HepG2 (cell line): ENCODE results near the gene BPI. TPM values are rescaled to one million over a fixed set of nuclear protein-coding genes. Genes with fewer than 3 reads are reported as not detected.
A peak's percentile ranks its signal among the peaks of the same experiment; 100 is the strongest.

Source experiments
- GATAD1 ChIP-seq: IDR thresholded peaks from 2 replicates; pipeline ENCODE4 v1.6.1; 2016; ENCODE audit warnings: missing genetic modification reagents, missing compliant biosample characterization
- IRX3 ChIP-seq: sonication (generic); formaldehyde crosslinking; IDR thresholded peaks from 2 replicates; pipeline ENCODE4 v1.8.1; 2023; ENCODE audit warnings: mild to moderate bottlenecking, low read depth, missing genetic modification reagents, borderline replicate concordance
- KLF16 ChIP-seq, 2 experiments: sonication (generic) in 1 of 2; formaldehyde crosslinking in 1 of 2; IDR thresholded peaks; 2 replicates each; pipeline versions ENCODE4 v1.6.1 to v1.8.0; 2016 to 2023; ENCODE audit warnings: missing genetic modification reagents in 2 of 2, missing compliant biosample characterization in 1 of 2
- MAZ ChIP-seq, 2 experiments: sonication (generic) in 1 of 2; formaldehyde crosslinking in 1 of 2; IDR thresholded peaks; 2 replicates each; pipeline versions ENCODE4 v1.5.0 to v1.6.1; 2012 to 2020; ENCODE audit warnings: low read depth in 2 of 2, mild to moderate bottlenecking in 2 of 2, borderline replicate concordance in 1 of 2, improper control_type of control experiment in 1 of 2, low read length in 1 of 2, missing genetic modification reagents in 1 of 2, moderate library complexity in 1 of 2
- NCOA2 ChIP-seq: sonication (generic); formaldehyde crosslinking; IDR thresholded peaks from 2 replicates; pipeline ENCODE4 v1.8.0; 2022; ENCODE audit warnings: inconsistent platforms
- NFATC3 ChIP-seq: sonication (generic); formaldehyde crosslinking; IDR thresholded peaks from 2 replicates; pipeline ENCODE4 v1.5.1; 2020; ENCODE audit warnings: mild to moderate bottlenecking, missing genetic modification reagents
- NFKBIZ ChIP-seq: IDR thresholded peaks from 2 replicates; pipeline ENCODE4 v1.6.1; 2018; ENCODE audit warnings: missing genetic modification reagents, missing compliant biosample characterization
- RERE ChIP-seq: IDR thresholded peaks from 2 replicates; pipeline ENCODE4 v1.6.1; 2016; ENCODE audit warnings: low read depth, missing genetic modification reagents, missing compliant biosample characterization
- SALL1 ChIP-seq: sonication (generic); formaldehyde crosslinking; IDR thresholded peaks from 2 replicates; pipeline ENCODE4 v1.8.0; 2022; ENCODE audit warnings: mild to moderate bottlenecking, missing genetic modification reagents
- SNAPC5 ChIP-seq: sonication (generic); formaldehyde crosslinking; IDR thresholded peaks from 2 replicates; pipeline ENCODE4 v1.8.1; 2023; ENCODE audit warnings: mild to moderate bottlenecking, missing genetic modification reagents, borderline replicate concordance
- ZBTB1 ChIP-seq: sonication (generic); formaldehyde crosslinking; IDR thresholded peaks from 2 replicates; pipeline ENCODE4 v1.4.0; 2020; ENCODE audit warnings: missing genetic modification reagents, borderline replicate concordance
- ZNF232 ChIP-seq: sonication (generic); formaldehyde crosslinking; IDR thresholded peaks from 2 replicates; pipeline ENCODE4 v1.4.0; 2020; ENCODE audit warnings: missing genetic modification reagents, borderline replicate concordance
- ZNF431 ChIP-seq: sonication (generic); formaldehyde crosslinking; IDR thresholded peaks from 2 replicates; pipeline ENCODE4 v1.9.0; 2022; ENCODE audit warnings: missing genetic modification reagents, low read depth, mild to moderate bottlenecking, borderline replicate concordance
- ZNF547 ChIP-seq: sonication (generic); formaldehyde crosslinking; IDR thresholded peaks from 2 replicates; pipeline ENCODE4 v1.5.1; 2020; ENCODE audit warnings: mild to moderate bottlenecking, missing genetic modification reagents
- ZNF572 ChIP-seq: sonication (generic); formaldehyde crosslinking; IDR thresholded peaks from 2 replicates; pipeline ENCODE4 v1.5.1; 2020; ENCODE audit warnings: mild to moderate bottlenecking, missing genetic modification reagents
- ZNF616 ChIP-seq: sonication (generic); formaldehyde crosslinking; IDR thresholded peaks from 2 replicates; pipeline ENCODE4 v1.5.0; 2020; ENCODE audit warnings: low read depth, mild to moderate bottlenecking, missing genetic modification reagents
- ZNF710 ChIP-seq: sonication (generic); formaldehyde crosslinking; IDR thresholded peaks from 2 replicates; pipeline ENCODE4 v1.5.0; 2020; ENCODE audit warnings: mild to moderate bottlenecking, missing genetic modification reagents, borderline replicate concordance
- ZNF770 ChIP-seq: sonication (generic); formaldehyde crosslinking; IDR thresholded peaks from 2 replicates; pipeline ENCODE4 v1.5.0; 2020; ENCODE audit warnings: mild to moderate bottlenecking, missing genetic modification reagents
- polyA plus RNA-seq, 8 experiments: library from polyadenylated mRNA; depleted of rRNA in 3 of 8; stranded (reverse) in 7 of 8; unstranded in 1 of 8; fragments of >200 nt; fragmentation: Illumina TruSeq in 4 of 8; extraction: Trizol in 4 of 8; gene quantifications; 2 replicates each; pipeline versions ENCODE4 v1.2.1 to v1.2.3, GENCODE V29; 2011 to 2016; ENCODE audit warnings: low read depth in 4 of 8, missing spikeins in 1 of 8, mixed read lengths in 1 of 8; ENCODE audit not compliant: insufficient read depth in 1 of 8
- total RNA-seq, 5 experiments: library from RNA; depleted of rRNA; stranded (reverse); fragments of >200 nt; fragmentation: Illumina TruSeq; extraction: Trizol; gene quantifications; 2 replicates each; pipeline ENCODE4 v1.2.3, GENCODE V29; 2016; ENCODE audit warnings: low read depth in 1 of 5

The BPI gene
- total and polyA plus RNA-seq, 2 of the 13 experiments (the other 11 are each of a cell fraction or from before 2014, with no cell fraction given) = not detected

- no peak for TF ChIP-seq RERE
- no peak for TF ChIP-seq ZNF770 (CRISPR knock-in tag)
- no peak for TF ChIP-seq ZNF431 (CRISPR knock-in tag)
- 0 out of 2 replicates have a peak, but pooled peaks have one; percentile 79 for TF ChIP-seq ZNF572 (CRISPR knock-in tag)
- TF ChIP-seq MAZ (IDR thresholded peaks at IDR 0.05; ENCODE audit: borderline replicate concordance, low read depth, low read length) = 0 out of 2 replicates have a peak, but pooled peaks have one; percentile 8
- TF ChIP-seq MAZ (CRISPR knock-in tag; IDR thresholded peaks at IDR 0.05; ENCODE audit: low read depth) = no peak
- no peak for TF ChIP-seq ZNF232 (CRISPR knock-in tag)
- no peak for TF ChIP-seq NCOA2 (CRISPR knock-in tag)
- TF ChIP-seq IRX3 (CRISPR knock-in tag) = no peak
- no peak for TF ChIP-seq KLF16 (CRISPR knock-in tag; IDR thresholded peaks at IDR 0.05)
- TF ChIP-seq NFKBIZ (CRISPR knock-in tag) = no peak
- no peak for TF ChIP-seq GATAD1 (CRISPR knock-in tag)
- TF ChIP-seq ZNF547 (CRISPR knock-in tag) = no peak
- TF ChIP-seq ZBTB1 (CRISPR knock-in tag) = no peak
- TF ChIP-seq ZNF616 = no peak
- TF ChIP-seq SNAPC5 (CRISPR knock-in tag) = no peak
- no peak for TF ChIP-seq ZNF710
- no peak for TF ChIP-seq NFATC3
- peak; percentile 42; the same call in 1 of the 2 replicates for TF ChIP-seq SALL1
These were observed 33.7 kb downstream of the BPI start (continued) for GRCh38 chr20:38337561-38338140.
